ENCODE measurements around the gene COL15A1.

DNA sequence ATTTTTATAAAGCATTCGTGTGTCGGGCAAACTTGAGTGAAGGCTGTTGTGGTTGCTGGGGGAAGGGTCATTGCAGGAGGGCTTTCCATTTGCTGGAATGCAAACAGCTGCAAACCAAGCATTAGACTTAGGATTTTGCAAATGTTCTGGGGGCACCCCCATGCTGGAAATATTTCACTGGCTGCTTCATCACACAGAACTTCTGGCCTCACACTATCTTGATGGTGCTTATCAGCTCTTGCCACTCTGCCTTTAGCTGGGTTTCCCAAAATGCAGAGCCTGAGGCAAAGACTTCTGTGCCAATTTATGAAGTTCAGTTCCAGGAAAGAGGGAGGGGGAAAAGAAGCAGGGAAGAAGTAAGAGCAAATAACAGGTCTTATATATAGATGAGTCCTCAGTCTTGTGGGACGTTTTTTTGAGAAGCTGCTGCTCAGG lies 8.6 kb upstream of the COL15A1 start:
- TF ChIP-seq, protein P1, sequence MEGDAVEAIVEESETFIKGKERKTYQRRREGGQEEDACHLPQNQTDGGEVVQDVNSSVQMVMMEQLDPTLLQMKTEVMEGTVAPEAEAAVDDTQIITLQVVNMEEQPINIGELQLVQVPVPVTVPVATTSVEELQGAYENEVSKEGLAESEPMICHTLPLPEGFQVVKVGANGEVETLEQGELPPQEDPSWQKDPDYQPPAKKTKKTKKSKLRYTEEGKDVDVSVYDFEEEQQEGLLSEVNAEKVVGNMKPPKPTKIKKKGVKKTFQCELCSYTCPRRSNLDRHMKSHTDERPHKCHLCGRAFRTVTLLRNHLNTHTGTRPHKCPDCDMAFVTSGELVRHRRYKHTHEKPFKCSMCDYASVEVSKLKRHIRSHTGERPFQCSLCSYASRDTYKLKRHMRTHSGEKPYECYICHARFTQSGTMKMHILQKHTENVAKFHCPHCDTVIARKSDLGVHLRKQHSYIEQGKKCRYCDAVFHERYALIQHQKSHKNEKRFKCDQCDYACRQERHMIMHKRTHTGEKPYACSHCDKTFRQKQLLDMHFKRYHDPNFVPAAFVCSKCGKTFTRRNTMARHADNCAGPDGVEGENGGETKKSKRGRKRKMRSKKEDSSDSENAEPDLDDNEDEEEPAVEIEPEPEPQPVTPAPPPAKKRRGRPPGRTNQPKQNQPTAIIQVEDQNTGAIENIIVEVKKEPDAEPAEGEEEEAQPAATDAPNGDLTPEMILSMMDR (IDR thresholded peaks at IDR 0.05): no peak
- TF ChIP-seq POLR2A (IDR thresholded peaks at IDR 0.05) (no peak), POLR2AphosphoS5 (IDR thresholded peaks at IDR 0.05; ENCODE audit: insufficient read depth in 1 of 2, low read depth in 1 of 2) (no peak)
